ENCODE data around the gene RHNO1.
"Not testable (repeated sequence)": the region's sequence is repeated elsewhere in the genome, so short reads cannot be mapped to it uniquely, and the experiment has no call there.

The RHNO1 gene

GRCh38 chr12:2860170-2860569 lies 16.9 kb upstream of the RHNO1 start:
- DNase-seq = no peak

- no peak for DNase-seq
Observed at GRCh38 chr12:2862876-2863275, 14.1 kb upstream of the RHNO1 start.

GRCh38 chr12:2863402-2863801 lies 13.6 kb upstream of the RHNO1 start:
- not testable (repeated sequence) for DNase-seq

- DNase-seq = no peak
Observed at GRCh38 chr12:2864198-2864597, 12.8 kb upstream of the RHNO1 start.

- not testable (repeated sequence) for DNase-seq
Observed at GRCh38 chr12:2868986-2869632, 7.9 kb upstream of the RHNO1 start.

- DNase-seq = no peak
Observed at GRCh38 chr12:2876431-2877046, 484 bp upstream of the RHNO1 start.

GRCh38 chr12:2877953-2878732 lies 1.1 kb downstream of the RHNO1 start:
- no peak for DNase-seq

GRCh38 chr12:2879853-2880252 lies 2.8 kb downstream of the RHNO1 start:
- no peak for DNase-seq

- no peak for DNase-seq
Observed at GRCh38 chr12:2884810-2885209, 7.8 kb downstream of the RHNO1 start.

GRCh38 chr12:2886768-2887450 lies 9.9 kb downstream of the RHNO1 start:
- no peak for DNase-seq

- no peak for DNase-seq
Observed at GRCh38 chr12:2890001-2890387, 13.0 kb downstream of the RHNO1 start.

GRCh38 chr12:2890388-2891239 lies 13.6 kb downstream of the RHNO1 start, which contains the start of gene TULP3:
Gene TULP3 (plus strand): TSS chr12:2890891. CDS start chr12:2890948, 57 bp downstream.
- peak; percentile 93 for DNase-seq

GRCh38 chr12:2891240-2892053 lies 14.4 kb downstream of the RHNO1 start:
- DNase-seq = peak; percentile 4

- no peak for DNase-seq
Observed at GRCh38 chr12:2892246-2892645, 15.2 kb downstream of the RHNO1 start.

- DNase-seq = no peak
Observed at GRCh38 chr12:2893007-2893406, 16.0 kb downstream of the RHNO1 start.

GRCh38 chr12:2895051-2895451 lies 18.0 kb downstream of the RHNO1 start:
- DNase-seq = no peak

- no peak for DNase-seq
Observed at GRCh38 chr12:2895511-2895910, 18.5 kb downstream of the RHNO1 start.

GRCh38 chr12:2897418-2897817 lies 20.4 kb downstream of the RHNO1 start:
- DNase-seq = no peak

GRCh38 chr12:2900642-2901041 lies 23.6 kb downstream of the RHNO1 start:
- DNase-seq = no peak

- peak; percentile 19 for DNase-seq
Observed at GRCh38 chr12:2902272-2902880, 25.4 kb downstream of the RHNO1 start.

GRCh38 chr12:2904260-2904659 lies 27.2 kb downstream of the RHNO1 start:
- DNase-seq = no peak
